ENCODE measurements around the gene SCAF4. TPM values are rescaled to one million over a fixed set of nuclear protein-coding genes. Genes with fewer than 3 reads are reported as not detected.

Gene SCAF4
- total and polyA plus RNA-seq, 4 donors: 11.3 to 29.7 (median 20.1) TPM

DNA sequence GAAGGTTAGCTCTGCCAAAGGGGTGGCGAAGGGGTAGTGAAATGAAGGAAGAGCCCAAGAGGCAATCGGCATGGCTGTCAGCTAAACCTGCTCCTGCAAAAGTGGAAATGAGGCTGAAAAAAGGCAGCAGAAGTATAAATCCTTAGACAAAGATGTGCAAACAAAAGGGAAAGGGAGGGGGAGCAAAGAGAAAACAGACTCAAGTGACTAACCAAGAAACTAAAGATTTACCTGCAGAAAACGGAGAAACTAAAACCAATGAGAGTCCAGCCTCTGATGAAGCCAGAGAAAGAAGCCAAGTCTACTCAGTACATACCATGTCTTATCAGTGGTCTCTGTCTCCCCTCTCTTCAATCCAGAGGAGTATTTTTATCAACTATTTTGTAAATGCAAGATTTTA, 25.4 kb downstream of the SCAF4 start:
- 79 to 91% methylated on average over 3 of the region's 3 CpGs for WGBS, 2 donors
- H3K27me3 ChIP-seq (ENCODE audit: control insufficient read depth in 3 of 3, insufficient read depth in 3 of 3, low read length in 2 of 3): no peaks in the 10 kb centered on the region
- DNase-seq (peak in 1 of 3 donors; percentile 6), ATAC-seq (ENCODE audit: insufficient read depth, low FRiP score) (no peak)
- H3K9ac ChIP-seq (ENCODE audit: insufficient read depth in 1 of 2, low read length in 2 of 2): no peak overlapping the region
- H3K4me1 ChIP-seq (ENCODE audit: control insufficient read depth in 5 of 5, insufficient read depth in 5 of 5, low read length in 5 of 5): peaks cover 0 to 11% (median 3%) of the 10 kb centered on the region in 5 donors
- H3K4me3 ChIP-seq: no peak overlapping the region
- H3K27ac ChIP-seq (ENCODE audit: low read depth in 1 of 2, low read length in 1 of 2): no peak overlapping the region
- TF ChIP-seq, protein P1, sequence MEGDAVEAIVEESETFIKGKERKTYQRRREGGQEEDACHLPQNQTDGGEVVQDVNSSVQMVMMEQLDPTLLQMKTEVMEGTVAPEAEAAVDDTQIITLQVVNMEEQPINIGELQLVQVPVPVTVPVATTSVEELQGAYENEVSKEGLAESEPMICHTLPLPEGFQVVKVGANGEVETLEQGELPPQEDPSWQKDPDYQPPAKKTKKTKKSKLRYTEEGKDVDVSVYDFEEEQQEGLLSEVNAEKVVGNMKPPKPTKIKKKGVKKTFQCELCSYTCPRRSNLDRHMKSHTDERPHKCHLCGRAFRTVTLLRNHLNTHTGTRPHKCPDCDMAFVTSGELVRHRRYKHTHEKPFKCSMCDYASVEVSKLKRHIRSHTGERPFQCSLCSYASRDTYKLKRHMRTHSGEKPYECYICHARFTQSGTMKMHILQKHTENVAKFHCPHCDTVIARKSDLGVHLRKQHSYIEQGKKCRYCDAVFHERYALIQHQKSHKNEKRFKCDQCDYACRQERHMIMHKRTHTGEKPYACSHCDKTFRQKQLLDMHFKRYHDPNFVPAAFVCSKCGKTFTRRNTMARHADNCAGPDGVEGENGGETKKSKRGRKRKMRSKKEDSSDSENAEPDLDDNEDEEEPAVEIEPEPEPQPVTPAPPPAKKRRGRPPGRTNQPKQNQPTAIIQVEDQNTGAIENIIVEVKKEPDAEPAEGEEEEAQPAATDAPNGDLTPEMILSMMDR (IDR thresholded peaks at IDR 0.05; ENCODE audit: control extremely low read depth, extremely low read depth): no peak
- H3K9me3 ChIP-seq (ENCODE audit: control insufficient read depth in 4 of 4, insufficient read depth in 3 of 4, low read length in 3 of 4): no peaks in the 10 kb centered on the region
- H3K36me3 ChIP-seq (ENCODE audit: control insufficient read depth in 4 of 4, insufficient read depth in 4 of 4, low read length in 4 of 4): peaks cover 2 to 7% (median 4%) of the 10 kb centered on the region in 4 donors

DNA sequence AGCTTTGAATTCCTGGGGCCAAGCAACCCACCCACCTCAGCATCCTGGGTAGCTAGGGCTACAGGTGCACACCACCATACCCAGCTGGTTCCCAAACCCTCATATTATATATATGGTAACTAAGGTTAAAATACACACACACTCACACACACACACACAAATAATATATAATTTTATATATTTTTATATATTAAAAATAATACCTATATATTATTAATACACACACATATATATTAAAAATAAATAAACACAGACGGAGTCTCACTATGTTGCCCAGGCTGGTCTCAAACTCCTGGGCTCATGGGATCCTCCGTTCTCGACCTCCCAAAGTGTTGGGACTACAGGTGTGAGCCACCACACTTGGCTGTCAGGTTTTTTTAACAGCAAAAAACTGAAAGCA, 31.9 kb downstream of the SCAF4 start:
- H3K36me3 ChIP-seq (ENCODE audit: control insufficient read depth in 4 of 4, insufficient read depth in 4 of 4, low read length in 4 of 4): peaks cover 13 to 43% (median 20%) of the 10 kb centered on the region in 4 donors
- H3K27ac ChIP-seq (ENCODE audit: low read depth in 1 of 2, low read length in 1 of 2): no peak overlapping the region
- TF ChIP-seq, protein P1 (IDR thresholded peaks at IDR 0.05; ENCODE audit: control extremely low read depth, extremely low read depth): no peak
- WGBS, 2 donors: 100% methylated on average over 3 of the region's 3 CpGs
- no peaks in the 10 kb centered on the region for H3K9me3 ChIP-seq (ENCODE audit: control insufficient read depth in 4 of 4, insufficient read depth in 3 of 4, low read length in 3 of 4)
- H3K27me3 ChIP-seq (ENCODE audit: control insufficient read depth in 3 of 3, insufficient read depth in 3 of 3, low read length in 2 of 3): no peaks in the 10 kb centered on the region
- H3K9ac ChIP-seq (ENCODE audit: insufficient read depth in 1 of 2, low read length in 2 of 2): no peak overlapping the region
- H3K4me1 ChIP-seq (ENCODE audit: control insufficient read depth in 5 of 5, insufficient read depth in 5 of 5, low read length in 5 of 5): no peaks in the 10 kb centered on the region
- DNase-seq: no peak
- H3K4me3 ChIP-seq: no peak overlapping the region
- no peak for ATAC-seq (ENCODE audit: insufficient read depth, low FRiP score)

DNA sequence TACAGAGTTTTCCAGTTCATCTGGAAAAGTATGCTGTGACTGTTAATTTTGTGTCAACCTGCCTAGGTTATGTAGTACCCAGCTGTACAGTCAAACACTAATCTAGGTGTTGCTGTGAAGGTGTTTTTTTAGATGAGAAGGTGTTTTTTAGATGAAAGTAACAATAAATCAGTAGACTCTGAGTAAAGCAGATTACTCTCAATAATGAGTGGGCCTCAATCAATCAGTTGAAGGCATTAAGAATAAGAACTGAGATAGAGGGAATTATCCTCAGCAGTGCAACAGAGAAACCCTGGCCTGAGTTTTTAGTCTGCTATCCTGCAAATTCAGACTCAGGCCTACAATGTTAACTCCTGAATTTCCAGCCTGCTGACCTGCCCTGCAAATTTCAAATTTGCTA, 33.5 kb downstream of the SCAF4 start:
- no peaks in the 10 kb centered on the region for H3K27me3 ChIP-seq (ENCODE audit: control insufficient read depth in 3 of 3, insufficient read depth in 3 of 3, low read length in 2 of 3)
- peaks cover 15 to 45% (median 26%) of the 10 kb centered on the region in 4 donors for H3K36me3 ChIP-seq (ENCODE audit: control insufficient read depth in 4 of 4, insufficient read depth in 4 of 4, low read length in 4 of 4)
- no peak overlapping the region for H3K9ac ChIP-seq (ENCODE audit: insufficient read depth in 1 of 2, low read length in 2 of 2)
- H3K27ac ChIP-seq (ENCODE audit: low read depth in 1 of 2, low read length in 1 of 2): no peak overlapping the region
- no peak overlapping the region for H3K4me3 ChIP-seq
- no peaks in the 10 kb centered on the region for H3K9me3 ChIP-seq (ENCODE audit: control insufficient read depth in 4 of 4, insufficient read depth in 3 of 4, low read length in 3 of 4)
- no peaks in the 10 kb centered on the region for H3K4me1 ChIP-seq (ENCODE audit: control insufficient read depth in 5 of 5, insufficient read depth in 5 of 5, low read length in 5 of 5)
- DNase-seq: no peak
- TF ChIP-seq, protein P1 (IDR thresholded peaks at IDR 0.05; ENCODE audit: control extremely low read depth, extremely low read depth): no peak
- no peak for ATAC-seq (ENCODE audit: insufficient read depth, low FRiP score)

DNA sequence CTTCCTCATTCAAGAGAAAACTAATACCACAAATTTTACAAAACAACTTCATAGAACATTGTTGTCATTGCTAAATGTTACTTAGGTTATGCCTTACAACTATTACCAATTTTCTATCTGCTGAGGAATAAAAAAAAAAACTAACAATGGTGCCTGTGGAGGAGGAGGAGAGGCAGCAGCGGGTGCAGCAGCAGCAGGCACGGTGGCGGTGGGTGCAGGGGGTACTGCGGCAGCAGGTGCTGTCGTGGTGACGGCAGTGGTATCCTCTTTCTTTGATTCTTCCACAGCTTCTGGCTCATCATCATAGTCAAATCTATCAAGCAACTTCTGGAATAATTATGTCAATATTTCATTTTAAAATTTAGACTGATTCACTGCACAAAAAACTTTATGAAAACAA, 35.5 kb downstream of the SCAF4 start:
- H3K9me3 ChIP-seq (ENCODE audit: control insufficient read depth in 4 of 4, insufficient read depth in 3 of 4, low read length in 3 of 4): no peaks in the 10 kb centered on the region
- TF ChIP-seq, protein P1 (IDR thresholded peaks at IDR 0.05; ENCODE audit: control extremely low read depth, extremely low read depth): no peak
- ATAC-seq (ENCODE audit: insufficient read depth, low FRiP score) (no peak), DNase-seq (no peak)
- 95 to 96% methylated on average over 6 of the region's 6 CpGs for WGBS, 2 donors
- H3K9ac ChIP-seq (ENCODE audit: insufficient read depth in 1 of 2, low read length in 2 of 2): no peak overlapping the region
- H3K4me1 ChIP-seq (ENCODE audit: control insufficient read depth in 5 of 5, insufficient read depth in 5 of 5, low read length in 5 of 5): no peaks in the 10 kb centered on the region
- peaks cover 15 to 48% (median 31%) of the 10 kb centered on the region in 4 donors for H3K36me3 ChIP-seq (ENCODE audit: control insufficient read depth in 4 of 4, insufficient read depth in 4 of 4, low read length in 4 of 4)
- H3K27me3 ChIP-seq (ENCODE audit: control insufficient read depth in 3 of 3, insufficient read depth in 3 of 3, low read length in 2 of 3): no peaks in the 10 kb centered on the region
- no peak overlapping the region for H3K27ac ChIP-seq (ENCODE audit: low read depth in 1 of 2, low read length in 1 of 2)
- no peak overlapping the region for H3K4me3 ChIP-seq

Data from lung (tissue), 12 donors.